ENCODE measurements around the gene HCFC1. TPM values are rescaled to one million over a fixed set of nuclear protein-coding genes. Genes with fewer than 3 reads are reported as not detected.
A peak's percentile ranks its signal among the peaks of the same experiment; 100 is the strongest.

The HCFC1 gene
- total RNA-seq, 1 donor from 2014 or later = 48.4 TPM

DNA sequence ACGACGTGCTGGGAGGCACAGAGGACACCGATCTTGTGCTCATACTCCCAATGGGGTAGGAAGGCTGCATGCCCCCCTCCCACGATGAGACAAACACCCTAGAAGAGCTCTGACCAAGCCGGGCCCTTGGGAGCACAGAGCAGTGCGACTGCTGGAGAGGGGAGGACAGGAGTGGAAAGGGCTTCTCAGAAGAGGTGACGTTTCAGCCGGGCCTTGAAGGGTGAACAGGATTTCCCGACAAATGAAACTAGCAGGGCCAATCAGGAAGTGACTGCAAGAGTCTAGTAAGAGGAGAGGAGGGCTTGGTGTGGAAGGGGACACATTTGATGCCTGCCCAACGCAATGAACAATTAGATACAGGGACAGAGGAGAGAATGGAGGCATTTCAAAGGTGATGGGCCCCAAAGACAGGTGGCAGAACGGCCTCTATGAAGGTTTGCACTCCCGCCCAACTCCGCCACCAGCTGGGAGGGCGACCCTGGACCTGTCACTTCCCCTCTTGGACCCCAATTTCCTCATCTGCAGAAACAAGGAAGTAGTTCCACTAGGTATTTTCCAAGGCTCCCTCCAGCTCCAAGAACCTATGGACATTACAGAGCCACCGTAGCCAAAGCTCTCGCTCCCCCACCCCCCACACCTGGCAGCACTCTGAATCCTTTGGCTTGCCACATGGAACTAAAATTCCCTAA, 3.9 kb downstream of the HCFC1 start:
- H3K27ac ChIP-seq = peak overlapping the region; percentile 64
- no peaks in the 10 kb centered on the region for H3K9me3 ChIP-seq
- H3K4me1 ChIP-seq = peaks cover 33% of the 10 kb centered on the region
- DNase-seq (no peak), ATAC-seq (no peak)
- peak overlapping the region; percentile 74 for H3K4me3 ChIP-seq
- intact Hi-C loops (cut with DNase I) = no loop called here
- peaks cover 13% of the 10 kb centered on the region for H3K36me3 ChIP-seq
- H3K27me3 ChIP-seq (ENCODE audit: low read depth) = no peaks in the 10 kb centered on the region
- TF ChIP-seq, protein P1, sequence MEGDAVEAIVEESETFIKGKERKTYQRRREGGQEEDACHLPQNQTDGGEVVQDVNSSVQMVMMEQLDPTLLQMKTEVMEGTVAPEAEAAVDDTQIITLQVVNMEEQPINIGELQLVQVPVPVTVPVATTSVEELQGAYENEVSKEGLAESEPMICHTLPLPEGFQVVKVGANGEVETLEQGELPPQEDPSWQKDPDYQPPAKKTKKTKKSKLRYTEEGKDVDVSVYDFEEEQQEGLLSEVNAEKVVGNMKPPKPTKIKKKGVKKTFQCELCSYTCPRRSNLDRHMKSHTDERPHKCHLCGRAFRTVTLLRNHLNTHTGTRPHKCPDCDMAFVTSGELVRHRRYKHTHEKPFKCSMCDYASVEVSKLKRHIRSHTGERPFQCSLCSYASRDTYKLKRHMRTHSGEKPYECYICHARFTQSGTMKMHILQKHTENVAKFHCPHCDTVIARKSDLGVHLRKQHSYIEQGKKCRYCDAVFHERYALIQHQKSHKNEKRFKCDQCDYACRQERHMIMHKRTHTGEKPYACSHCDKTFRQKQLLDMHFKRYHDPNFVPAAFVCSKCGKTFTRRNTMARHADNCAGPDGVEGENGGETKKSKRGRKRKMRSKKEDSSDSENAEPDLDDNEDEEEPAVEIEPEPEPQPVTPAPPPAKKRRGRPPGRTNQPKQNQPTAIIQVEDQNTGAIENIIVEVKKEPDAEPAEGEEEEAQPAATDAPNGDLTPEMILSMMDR (IDR thresholded peaks at IDR 0.05) = no peak

- H3K4me1 ChIP-seq = peaks cover 33% of the 10 kb centered on the region
- no peak for ATAC-seq
- peak overlapping the region; percentile 64 for H3K27ac ChIP-seq
These were observed 4.6 kb downstream of the HCFC1 start for GRCh38 chrX:153966841-153967535.

GRCh38 chrX:153966283-153966688, 5.3 kb downstream of the HCFC1 start:
- no peaks in the 10 kb centered on the region for H3K27me3 ChIP-seq (ENCODE audit: low read depth)
- intact Hi-C loops (cut with DNase I) = no loop called here
- peaks cover 33% of the 10 kb centered on the region for H3K4me1 ChIP-seq
- H3K4me3 ChIP-seq = no peak overlapping the region
- H3K27ac ChIP-seq = peak overlapping the region; percentile 64
- H3K36me3 ChIP-seq = peaks cover 27% of the 10 kb centered on the region
- no peak for ATAC-seq
- TF ChIP-seq, protein P1 (IDR thresholded peaks at IDR 0.05) = no peak
- H3K9me3 ChIP-seq = no peaks in the 10 kb centered on the region
- no peak for DNase-seq

More at GRCh38 chrX:153966841-153967535, 4.6 kb downstream of the HCFC1 start:
- Histone ChIP-seq H3K27me3 (ENCODE audit: low read depth) (no peaks in the 10 kb centered on the region), H3K4me3 (peak overlapping the region; percentile 74), H3K9me3 (no peaks in the 10 kb centered on the region), H3K36me3 (peaks cover 20% of the 10 kb centered on the region)
- intact Hi-C loops (cut with DNase I) = no loop called here
- no peak for DNase-seq
- TF ChIP-seq, protein P1 (IDR thresholded peaks at IDR 0.05) = no peak

DNA sequence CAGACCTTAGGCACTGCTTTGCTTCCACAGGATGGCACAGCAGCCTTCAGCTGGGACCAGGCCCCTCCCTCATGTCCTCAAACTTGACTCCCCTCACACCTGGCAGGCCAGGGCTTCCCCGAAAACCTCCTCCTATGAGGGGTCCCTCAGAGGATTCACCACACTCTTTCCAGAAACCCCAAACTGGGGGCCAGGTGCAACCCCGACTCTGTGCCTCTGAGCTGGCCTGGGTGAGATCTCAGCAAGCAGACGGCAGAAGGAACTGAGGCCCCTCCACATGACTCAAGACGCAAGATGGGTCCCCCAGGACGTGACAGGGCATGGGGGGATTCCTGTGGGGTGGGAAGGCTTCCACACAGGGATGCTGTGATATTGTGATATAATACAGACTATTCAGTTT, 6.2 kb downstream of the HCFC1 start:
- no peak for ATAC-seq
- Histone ChIP-seq H3K9me3 (no peaks in the 10 kb centered on the region), H3K27ac (no peak overlapping the region), H3K4me3 (no peak overlapping the region), H3K27me3 (ENCODE audit: low read depth) (no peaks in the 10 kb centered on the region), H3K36me3 (peaks cover 36% of the 10 kb centered on the region), H3K4me1 (peaks cover 33% of the 10 kb centered on the region)
- intact Hi-C loops (cut with DNase I) = no loop called here
- DNase-seq = no peak
- TF ChIP-seq, protein P1 (IDR thresholded peaks at IDR 0.05) = no peak

GRCh38 chrX:153964105-153964504, 7.5 kb downstream of the HCFC1 start:
- intact Hi-C loops (cut with DNase I) = no loop called here
- no peak overlapping the region for H3K4me3 ChIP-seq
- DNase-seq = no peak
- H3K4me1 ChIP-seq = peaks cover 30% of the 10 kb centered on the region
- no peak for ATAC-seq
- peaks cover 49% of the 10 kb centered on the region for H3K36me3 ChIP-seq
- no peaks in the 10 kb centered on the region for H3K9me3 ChIP-seq
- no peaks in the 10 kb centered on the region for H3K27me3 ChIP-seq (ENCODE audit: low read depth)
- TF ChIP-seq, protein P1 (IDR thresholded peaks at IDR 0.05) = no peak
- H3K27ac ChIP-seq = no peak overlapping the region

All from lower lobe of right lung (tissue), 2 donors.